ENCODE results near the gene CCDC106.

CCDC106 gene

DNA sequence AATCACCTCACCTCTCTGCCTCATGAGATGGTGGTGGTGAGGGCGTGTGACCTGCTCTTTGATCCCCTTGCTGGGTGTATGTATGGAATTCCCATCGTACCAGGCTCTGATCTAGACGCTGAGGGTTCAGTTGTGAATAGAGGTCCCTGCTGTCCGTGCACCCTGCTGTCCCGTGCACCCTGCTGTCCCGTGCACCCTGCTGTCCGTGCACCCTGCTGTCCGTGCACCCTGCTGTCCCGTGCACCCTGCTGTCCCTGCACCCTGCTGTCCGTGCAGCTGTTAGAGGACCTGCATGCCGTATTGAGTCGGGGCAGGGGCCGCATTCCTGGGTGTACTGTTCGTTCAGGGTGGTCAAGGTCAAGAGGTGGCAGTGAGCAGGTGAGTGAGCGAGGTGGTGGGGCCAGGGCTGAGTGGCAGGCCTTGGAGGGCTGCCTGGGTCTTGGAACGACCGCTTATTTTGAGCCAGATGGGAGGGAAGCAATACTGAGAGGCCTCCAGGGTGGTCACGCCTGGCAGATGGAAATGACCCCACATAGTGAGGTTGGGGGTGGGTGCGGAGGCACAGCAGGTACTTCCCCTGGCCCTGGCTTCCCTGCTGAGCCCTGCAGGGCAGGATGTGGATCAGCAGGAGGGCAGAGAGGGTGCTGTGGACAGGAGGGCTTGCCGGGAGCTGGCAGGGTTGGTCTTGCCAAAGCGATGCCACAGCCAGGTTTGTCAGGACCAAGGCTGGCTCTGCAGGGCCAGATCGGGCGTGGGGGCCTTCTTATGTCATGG lies 22.5 kb downstream of the CCDC106 start:
- DNase-seq = no peak

DNA sequence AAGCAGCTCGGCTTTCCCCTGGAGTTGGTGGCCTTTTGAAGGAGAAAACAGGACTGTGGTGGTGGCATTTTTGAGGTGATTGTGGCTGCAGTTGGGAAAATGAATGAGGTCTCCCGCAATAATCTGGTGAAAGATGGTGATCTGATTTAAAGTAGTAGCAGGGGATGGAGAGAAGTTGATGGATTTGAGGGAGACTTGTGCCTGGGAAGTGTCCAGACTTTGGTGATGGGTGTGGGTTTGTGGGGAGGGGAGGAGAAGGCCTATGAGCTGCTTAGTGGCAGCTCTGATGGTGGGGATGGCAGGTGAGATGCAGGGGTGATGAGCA lies 23.0 kb downstream of the CCDC106 start:
- DNase-seq = no peak

DNA sequence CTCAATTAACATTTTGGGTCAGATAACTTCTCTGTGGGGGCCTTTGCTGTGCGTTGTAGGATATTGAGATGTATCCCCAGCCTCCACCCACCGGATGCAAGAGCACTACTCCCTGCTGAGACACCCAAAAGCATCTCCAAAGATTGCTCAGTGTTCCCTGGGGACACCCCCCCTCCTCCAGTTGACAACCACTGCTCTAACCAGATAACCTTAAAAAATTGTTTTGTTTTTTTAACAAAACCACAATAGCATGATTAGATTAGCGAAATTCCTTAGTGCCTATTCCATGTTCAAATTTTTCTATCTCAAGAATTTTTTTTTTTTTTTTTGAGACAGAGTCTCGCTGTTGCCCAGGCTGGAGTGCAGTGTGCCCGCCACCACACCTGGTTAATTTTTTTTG lies 24.4 kb downstream of the CCDC106 start:
- no peak for DNase-seq

DNA sequence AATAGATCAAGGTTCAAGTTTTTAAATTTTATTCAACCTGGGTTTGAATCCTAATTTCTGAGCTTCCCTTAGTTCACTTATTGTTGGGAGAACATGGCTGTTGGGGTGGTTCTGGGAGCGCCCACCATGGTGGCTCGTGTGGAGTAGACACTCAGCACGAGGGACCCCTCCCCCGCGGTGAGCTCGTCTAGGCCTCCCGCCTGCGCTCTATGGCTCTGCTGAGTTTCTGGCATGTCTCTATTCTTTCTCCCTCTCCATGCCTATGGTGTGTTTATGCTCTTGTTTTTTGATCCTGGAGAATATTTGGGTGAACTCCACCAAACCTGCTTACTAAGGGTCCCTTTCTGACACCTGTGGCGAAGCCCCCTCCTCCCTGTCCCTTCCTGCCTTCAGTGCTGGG lies 25.5 kb downstream of the CCDC106 start:
- DNase-seq = no peak

DNA sequence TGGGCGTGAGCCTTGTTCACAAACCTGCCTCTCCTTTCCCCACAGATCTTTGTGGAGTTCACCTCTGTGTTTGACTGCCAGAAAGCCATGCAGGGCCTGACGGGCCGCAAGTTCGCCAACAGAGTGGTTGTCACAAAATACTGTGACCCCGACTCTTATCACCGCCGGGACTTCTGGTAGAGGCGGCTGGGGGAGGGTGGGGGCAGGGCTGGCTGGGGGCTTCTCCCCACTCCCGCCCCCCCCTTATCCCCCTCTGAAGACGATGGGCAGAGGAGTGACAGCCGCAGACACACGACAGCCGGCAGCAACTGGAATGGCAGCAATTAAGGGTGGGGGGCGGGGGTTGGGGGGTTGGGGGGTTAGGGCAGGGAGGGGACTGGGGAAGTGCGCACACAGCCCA lies 25.9 kb downstream of the CCDC106 start:
- DNase-seq = no peak

DNA sequence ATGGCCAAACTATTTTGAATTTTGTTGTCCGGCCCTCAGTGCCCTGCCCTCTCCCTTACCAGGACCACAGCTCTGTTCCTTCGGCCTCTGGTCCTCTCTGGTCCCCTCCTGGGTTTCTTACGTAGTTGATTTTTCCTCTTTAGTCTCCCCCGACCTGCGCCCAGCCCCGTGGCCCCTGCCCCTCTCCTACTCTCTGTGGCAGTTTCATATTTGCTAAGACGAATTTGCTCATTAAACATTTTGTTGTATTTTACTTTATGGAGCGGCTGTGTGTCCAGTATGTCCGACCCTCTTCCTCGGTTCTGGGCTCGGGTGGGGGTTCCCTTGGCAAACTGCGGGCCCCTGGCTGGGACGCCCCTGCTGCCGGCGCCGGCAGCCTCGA lies 26.4 kb downstream of the CCDC106 start:
- no peak for DNase-seq

DNA sequence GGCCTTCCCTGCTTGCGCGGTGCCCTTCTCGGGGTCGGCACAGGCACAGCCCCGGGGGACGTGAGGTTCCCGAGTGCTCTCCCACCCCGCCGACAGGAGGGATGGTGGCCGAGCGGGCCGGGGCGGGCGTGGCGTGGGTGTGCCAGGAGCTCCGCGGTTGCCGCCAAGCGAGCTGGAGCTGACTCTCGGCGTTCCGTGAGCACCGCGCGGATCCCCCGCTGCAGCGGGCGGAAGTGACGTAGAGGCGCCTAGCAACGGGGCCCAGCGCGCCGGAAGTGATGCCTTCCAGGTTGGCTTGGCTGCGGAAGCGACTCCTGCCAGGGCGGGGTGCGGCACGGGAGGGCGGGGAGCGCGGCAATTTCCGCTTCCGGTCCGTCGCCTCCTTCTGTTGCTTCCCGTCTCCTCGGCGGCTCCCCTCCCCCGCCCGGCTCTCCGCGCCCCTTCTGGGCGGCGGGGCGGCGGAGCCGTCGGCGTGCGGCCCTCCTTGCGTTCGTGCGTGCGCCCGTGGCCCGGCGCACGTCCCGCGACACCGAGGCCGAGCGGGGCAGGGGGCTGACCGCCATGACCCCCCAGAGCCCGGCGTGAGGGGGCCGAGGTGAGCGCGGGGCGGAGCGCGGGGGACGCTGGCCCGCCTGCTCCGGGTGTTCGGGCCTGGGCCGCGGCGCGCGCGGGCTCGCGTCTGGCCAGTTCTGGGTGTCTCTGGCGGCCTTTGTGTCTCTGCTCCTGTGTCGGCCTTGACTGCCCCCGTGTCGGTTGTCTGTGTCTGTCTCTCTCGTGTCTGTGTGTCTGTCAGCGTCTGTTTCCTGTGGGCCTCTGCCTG lies 27.0 kb downstream of the CCDC106 start, which contains the start of gene EPN1:
TSS of gene EPN1 (plus strand) at position 386 of the 820 bp plus-strand sequence. CDS start 3,402 bp downstream, outside the sequence.
- peak; percentile 97 for DNase-seq

DNA sequence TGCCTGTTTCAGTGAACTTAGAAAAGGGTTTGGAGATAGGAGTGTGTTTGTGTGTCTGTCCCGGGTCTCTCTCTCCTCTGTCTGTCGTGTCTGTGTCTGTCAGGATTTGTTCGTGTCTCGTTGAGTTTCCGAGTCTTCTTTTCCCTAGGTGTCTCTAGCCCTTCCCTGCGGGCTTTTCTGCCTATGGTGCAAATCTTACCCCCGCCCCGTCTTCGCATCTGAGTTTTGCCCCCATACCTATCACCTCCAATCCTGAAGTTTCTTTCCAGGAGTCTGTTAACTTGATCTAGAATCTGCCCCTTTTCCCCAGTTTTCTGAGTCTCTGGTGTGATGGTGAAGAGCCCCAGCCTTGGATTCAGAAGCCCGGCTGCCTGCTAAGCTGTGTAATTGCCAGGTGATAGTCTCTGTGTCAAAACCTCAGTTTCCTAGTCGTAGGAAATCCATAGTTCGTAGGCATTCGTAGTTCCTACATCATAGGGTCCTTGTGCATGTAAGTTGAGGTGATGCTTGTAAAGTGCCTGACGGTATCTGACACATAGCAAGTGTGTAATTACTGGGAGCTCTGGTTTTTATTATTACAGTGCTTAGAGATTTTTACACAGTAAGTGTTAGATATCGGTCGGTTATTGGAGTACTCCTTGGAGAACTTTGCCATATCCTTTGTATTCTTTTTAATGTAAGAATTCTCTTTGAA lies 27.8 kb downstream of the CCDC106 start:
- DNase-seq = no peak

DNA sequence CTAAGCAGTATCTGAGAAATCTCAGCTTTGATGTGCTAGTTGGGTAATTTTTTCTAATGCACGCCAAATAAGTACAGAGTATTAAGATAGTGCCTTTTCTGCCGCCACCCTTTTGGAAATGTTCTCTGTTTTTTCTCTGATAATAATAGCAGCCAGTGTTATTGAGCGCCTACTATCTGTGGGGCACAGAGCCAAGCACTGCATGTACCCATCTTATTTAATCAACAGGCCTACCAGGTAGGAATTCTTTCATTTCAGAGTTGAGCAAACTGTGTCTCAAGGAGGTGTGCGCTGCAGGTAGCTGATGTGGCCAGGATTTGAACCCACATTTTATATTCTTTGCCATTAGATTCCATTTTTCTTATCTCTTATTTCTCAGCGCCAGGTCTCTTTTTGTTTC lies 28.4 kb downstream of the CCDC106 start:
- no peak for DNase-seq

DNA sequence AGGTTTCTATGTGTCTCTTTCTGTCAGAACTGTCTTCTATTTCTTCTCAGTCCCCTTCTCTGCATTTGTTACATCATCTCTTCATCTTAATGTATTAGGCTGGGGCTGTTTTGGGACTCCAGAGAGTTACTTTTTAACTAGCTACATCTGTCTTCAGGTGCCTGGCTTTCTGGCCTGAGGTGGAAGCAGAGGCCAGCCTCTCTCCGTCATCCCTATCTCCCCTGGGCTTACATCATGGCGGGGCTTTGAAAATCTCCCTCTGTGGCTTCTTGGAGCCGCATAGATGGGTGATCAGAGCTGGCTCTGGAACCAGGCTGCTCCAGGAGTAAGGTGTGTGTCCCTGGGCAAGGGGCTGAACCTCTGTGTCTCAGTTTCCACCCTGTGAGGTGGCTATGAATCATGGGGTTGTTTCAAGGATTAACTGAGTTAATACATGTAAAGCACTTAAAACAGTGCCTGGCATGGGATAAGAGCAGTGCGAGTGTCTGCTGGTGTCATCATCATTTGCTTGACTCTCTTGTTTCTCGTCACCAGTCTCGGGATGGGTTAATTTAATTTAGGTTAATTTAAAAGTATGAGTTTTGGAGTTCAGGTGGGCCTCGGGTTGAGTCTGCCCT lies 29.0 kb downstream of the CCDC106 start:
- no peak for DNase-seq

DNA sequence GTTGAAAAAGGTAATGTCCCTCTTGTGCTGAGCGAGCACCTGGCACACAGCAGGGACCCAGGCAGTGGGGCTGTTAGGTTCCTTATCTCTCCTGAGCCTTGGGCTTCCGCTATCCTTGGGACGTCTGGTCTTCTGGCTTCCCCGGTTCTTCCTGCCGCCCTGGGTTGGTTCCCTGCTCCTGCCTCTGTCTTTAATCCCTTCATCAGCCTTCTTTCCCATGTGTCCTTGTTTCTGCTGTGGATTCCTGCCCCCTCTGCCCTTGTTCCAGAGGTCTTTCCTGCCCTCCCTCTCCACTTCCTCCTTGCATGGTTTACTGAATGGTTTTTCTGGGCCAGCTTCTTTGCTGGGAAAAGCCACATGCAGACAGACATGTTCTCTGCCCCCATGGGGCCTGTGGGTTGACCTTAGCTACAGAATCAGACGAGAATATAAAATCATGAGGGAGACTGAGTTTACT lies 29.6 kb downstream of the CCDC106 start:
- DNase-seq = no peak

DNA sequence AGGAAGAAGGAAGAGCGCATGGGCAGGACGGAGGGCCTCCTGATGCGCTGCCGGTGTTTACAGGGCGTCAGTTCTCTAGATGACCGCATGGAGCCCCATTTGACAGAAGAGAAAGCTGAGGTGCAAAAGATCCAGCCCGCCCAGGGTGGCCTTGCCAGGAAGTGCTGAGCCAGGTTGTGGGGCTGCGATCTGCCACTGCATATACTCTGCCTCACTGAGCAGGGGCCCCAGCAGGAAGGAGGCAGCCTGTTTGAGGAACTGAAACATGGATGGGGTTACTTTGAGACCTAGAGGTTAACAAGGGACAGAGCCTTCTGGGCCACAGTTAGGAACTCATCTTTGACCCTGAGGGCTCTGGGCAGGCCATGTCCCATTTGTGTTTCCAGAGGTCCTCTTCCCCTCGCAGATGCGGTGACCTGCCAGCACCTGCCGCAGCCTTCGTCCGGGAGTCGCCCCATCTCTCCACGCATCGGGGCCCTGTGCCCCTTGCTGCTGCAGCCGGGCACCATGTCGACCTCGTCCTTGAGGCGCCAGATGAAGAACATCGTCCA lies 30.2 kb downstream of the CCDC106 start:
- no peak for DNase-seq

DNA sequence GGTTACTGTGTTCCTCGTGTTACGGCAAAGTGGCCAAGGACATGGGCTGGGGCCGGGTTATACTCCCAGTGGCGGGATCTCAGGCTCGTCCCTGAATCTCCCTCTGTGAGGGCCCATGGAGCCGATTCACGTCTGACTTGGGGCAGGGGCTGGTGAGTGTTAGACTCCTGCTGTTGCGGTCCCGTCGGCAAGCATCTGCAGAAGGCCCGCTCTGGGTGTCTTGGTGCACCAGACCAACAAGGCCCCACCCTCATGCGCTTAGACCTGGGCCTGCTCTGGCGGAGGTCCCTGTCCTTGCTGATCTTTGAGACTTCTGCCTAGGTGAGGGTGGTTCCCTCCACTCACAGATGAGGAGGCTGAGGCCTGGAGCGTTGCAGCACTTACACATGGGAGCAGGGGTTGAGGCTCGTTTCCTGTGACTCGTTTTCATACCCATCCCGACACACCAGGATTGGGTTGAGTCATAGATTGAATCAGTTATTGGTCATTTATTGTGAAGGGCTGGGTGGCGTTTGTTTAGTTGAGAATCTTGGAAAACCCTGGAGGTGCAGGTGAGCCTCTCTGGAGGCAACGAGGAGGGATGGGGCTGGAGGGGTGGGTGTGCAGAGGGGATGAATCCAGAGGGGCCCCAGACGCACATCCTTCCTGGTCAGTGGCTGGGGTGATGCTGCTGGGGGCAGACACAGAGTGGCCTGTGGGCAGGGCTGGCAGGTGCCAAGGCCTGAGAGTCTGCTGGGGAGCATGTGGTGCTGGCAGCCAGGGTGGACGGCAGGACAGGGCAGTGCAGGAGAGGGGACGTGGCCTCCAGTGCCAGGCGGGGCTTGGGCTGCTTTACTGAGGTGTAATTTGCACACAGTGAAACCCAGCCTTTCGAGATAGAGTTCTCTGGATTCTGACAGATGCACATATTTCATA lies 31.6 kb downstream of the CCDC106 start:
- DNase-seq = no peak

DNA sequence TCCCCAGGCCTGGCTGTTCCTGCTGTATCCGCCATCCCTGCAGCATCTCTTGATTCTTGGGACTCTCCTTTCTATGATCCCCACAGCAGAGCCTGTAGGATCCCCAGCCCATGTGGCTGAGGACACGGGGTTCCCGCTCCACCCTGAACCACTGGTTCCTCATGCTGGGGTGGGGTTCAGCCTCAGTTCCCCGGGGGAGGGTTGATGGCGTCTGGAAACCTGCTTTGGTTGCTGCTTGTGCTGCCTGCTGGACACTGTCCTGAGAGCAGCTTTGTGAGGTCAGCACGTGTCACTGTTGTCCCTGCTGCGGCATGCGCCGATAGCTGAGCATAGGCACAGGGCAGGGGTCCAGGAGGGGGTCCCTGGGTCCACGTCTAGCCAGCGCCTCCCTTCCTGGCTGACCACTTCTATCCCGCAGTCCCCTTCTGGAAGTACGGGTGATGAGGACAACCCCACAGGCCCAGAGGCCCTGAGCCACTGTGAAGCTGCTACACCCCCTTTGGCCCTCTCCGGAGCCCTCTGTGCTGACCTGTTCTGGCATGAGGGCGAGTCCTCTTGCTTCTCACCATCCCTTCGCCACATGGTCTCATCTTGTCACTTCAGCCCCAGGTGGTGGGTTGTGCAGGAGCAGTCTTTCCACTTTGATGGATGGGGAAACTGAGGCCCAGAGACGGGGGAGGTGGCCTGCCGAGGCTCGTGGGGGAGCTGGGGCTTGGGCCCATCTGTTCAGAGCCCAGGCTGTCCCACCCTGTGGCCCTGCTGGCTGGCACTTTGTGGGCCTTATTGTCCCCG lies 32.5 kb downstream of the CCDC106 start:
- no peak for DNase-seq

DNA sequence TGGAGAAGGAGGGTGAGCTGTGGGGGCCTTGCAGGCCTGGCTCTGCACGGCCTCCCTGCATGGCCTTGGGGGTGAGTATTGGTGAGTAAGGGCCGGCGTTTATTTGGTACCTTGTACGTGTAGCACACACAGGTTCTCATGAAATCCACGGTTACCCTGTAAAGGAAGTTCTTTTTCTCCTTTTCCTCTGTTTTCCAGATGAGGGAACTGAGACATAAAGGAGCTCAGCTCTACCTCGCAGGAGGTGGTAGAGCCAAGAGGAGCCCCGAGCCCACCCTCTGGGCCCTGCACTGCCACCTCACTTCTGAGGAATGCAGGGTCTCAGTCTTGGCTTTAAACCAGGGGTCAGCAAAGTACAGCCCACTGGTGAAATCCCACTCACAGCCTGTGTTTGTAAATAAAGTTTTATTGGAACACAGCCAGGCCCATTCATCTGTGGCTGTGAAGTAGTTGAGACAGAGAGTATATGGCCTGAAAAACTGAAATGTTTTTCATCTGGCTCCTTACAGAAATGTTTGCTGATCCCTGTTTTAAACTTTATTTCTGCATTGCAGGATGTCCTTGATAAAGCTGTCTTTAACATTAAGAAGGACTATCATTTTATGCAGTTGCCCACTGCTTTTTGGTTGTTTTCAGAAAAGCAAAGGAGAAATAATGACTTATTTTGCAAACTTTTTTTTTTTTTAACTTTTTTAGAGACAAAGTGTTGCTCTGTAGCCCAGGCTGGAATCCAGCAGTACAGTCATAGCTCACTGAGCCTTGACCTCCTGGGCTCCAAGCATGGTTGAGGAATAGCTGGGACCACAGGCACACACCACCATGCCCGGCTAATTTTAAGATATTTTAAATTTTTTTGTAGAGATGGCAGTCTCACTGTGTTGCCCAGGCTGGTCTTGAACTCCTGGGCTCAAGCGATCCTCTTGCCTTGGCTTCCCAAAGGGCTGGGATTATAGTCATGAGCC lies 33.4 kb downstream of the CCDC106 start:
- DNase-seq = no peak

DNA sequence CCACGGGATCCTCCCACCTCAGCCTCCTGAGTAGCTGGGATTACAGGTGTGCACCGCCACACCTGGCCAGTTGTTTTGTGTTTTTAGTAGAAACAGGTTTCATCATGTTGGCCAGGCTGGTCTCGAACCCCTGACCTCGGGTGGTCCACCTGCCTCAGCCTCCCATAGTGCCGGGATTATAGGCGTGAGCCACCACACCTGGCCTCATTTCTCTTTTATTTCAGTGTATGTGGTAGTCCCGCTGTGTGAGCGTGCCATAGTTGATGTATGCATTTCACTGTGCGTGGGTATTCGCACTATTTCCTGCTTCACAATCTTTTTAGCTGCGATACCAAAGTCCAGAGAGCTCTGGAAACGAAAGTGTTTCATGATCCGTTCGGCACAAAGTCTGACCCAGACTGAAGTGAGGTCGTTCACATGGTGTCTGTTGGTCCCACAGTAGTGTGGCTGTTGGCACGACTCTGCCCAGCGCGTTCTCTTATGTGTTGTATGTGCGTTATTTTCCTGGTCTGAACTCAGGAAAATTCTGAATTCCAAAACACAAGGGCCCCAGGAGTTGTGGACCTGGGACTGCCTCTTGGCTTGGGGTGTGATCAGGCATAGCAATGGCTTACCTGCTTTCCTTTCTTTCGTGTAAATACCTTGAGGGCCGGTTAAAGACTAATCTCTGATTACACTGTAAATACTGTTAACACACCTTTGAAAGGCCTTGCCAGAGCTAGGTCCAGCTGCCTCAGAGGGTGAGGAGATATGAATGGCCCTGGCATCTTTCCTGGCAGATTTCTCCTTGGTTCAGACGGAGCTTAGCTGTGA lies 35.6 kb downstream of the CCDC106 start:
- DNase-seq = no peak

DNA sequence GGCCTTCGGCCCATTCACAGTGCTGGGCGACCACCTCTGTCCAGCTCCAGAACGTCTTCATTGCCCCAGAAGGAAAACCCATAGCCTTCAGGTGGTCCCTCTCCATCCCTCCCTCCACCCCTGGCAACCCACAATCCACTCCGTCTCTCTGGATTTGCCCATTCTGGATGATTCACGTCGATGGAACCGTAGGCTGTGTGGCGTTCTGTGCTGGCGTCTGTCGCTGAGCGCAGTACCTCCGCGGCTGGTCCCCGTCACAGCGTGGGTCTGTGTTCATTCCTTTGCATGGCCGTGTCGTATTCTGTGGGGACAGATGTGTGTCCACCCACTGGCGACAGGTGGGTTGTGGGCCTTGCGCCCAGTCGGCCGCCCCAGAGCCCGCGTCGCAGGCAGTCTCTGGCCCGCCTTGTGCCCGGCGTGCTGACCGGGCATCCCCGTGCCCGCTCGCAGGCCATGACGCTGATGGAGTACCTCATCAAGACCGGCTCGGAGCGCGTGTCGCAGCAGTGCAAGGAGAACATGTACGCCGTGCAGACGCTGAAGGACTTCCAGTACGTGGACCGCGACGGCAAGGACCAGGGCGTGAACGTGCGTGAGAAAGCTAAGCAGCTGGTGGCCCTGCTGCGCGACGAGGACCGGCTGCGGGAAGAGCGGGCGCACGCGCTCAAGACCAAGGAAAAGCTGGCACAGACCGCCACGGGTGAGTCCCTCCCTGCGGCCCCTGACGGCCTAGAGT lies 37.1 kb downstream of the CCDC106 start:
- no peak for DNase-seq

DNA sequence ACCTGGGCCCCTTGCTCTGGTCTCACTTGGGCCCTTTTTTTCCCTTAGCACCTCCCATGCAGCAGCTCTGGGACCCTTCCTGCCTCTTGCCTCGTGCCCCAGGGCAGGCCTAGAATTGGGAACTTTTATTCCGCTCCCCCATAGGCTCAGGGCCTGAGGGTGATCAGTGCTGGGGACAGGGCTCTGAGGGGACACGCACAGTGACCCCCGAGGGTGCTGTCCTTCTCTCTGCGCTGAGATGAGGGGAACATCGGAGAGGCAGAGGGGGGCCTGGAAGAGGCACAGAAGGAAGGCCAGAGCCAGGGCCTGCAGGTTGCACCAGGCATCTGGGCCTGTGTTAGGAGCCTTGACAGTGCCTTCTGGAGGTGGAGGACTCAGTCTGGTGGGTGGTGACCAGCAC lies 37.8 kb downstream of the CCDC106 start:
- no peak for DNase-seq

Data from right hindlimb (tissue), 1 donor.